ENCODE measurements around the gene HSBP1L1. TPM values are rescaled to one million over a fixed set of nuclear protein-coding genes. Genes with fewer than 3 reads are reported as not detected.
A peak's percentile ranks its signal among the peaks of the same experiment; 100 is the strongest.

HSBP1L1 gene
- polyA plus RNA-seq, 2 of the 4 experiments (the other 2 are of a cell fraction): 17.7 to 19.1 TPM

- FAIRE-seq (no peak), DNase-seq (ENCODE audit: low read depth in 1 of 2, low spot score in 1 of 2) (peak; percentile 69 to 82), ATAC-seq (peak; percentile 99)
- Histone ChIP-seq H3K4me3 (no peak overlapping the region), H3K9me3 (no peaks in the 10 kb centered on the region), H3K4me1 (peaks cover 11% of the 10 kb centered on the region), H3K27ac (peak overlapping the region in 1 of 2 experiments; percentile 75; a peak in 3 of 6 replicates), H3K4me2 (peak overlapping the region; percentile 64)
- POLR2A ChIA-PET: interaction anchor here (1.2 kb wide), 1 partner anchor 24 kb away, joined by 4 read pairs; the partner anchor contains the start of gene RBFA
- CTCF ChIA-PET: interaction anchor here (1.4 kb wide), 1 partner anchor 22 kb away, joined by 4 read pairs; no protein-coding TSS in a partner anchor
- 55% methylated on average over 16 of the region's 16 CpGs for WGBS (ENCODE audit: missing lambda C conversion rate)
- TF ChIP-seq RARB (CRISPR knock-in tag; IDR thresholded peaks at IDR 0.05) (no peak), USF2 (IDR thresholded peaks at IDR 0.05) (peak; percentile 79), EHMT2 (IDR thresholded peaks at IDR 0.05; ENCODE audit: low read depth) (no peak), JUNB (IDR thresholded peaks at IDR 0.05) (0 out of 2 replicates have a peak, but pooled peaks have one; percentile 21), HDAC2 (IDR thresholded peaks at IDR 0.05) (no peak), ZC3H11A (IDR thresholded peaks at IDR 0.05) (no peak), FOSB (CRISPR knock-in tag; IDR thresholded peaks at IDR 0.05) (no peak), ESRRA (IDR thresholded peaks at IDR 0.05; ENCODE audit: borderline replicate concordance, low read length) (no peak), SMC3 (IDR thresholded peaks at IDR 0.05) (no peak), HES2 (IDR thresholded peaks at IDR 0.05) (no peak), HMGXB4 (CRISPR knock-in tag; IDR thresholded peaks at IDR 0.05; ENCODE audit: borderline replicate concordance) (no peak), E2F6 (IDR thresholded peaks at IDR 0.05; ENCODE audit: borderline replicate concordance, low read depth) (no peak), FOSL2 (IDR thresholded peaks at IDR 0.05) (no peak), FOSL2 (CRISPR knock-in tag; IDR thresholded peaks at IDR 0.05) (peak; percentile 56; the same call in 1 of the 2 replicates), KDM5A (IDR thresholded peaks at IDR 0.05) (no peak), HEYL (CRISPR knock-in tag; IDR thresholded peaks at IDR 0.05) (no peak), MAFK (IDR thresholded peaks at IDR 0.05; ENCODE audit: partially characterized antibody) (peak; percentile 72), MAX (IDR thresholded peaks at IDR 0.05) (peak; percentile 67), REST (IDR thresholded peaks at IDR 0.05) (no peak)
These were observed 45.5 kb downstream of the HSBP1L1 start for GRCh38 chr18:80009661-80010550.

All from A549 (cell line).